GM21576 (cell line): ENCODE results near the gene AIFM3.

Experiments used
- ATAC-seq: cut with Tn5 transposase; IDR thresholded peaks from one replicate; pipeline ENCODE4 v1.9.1; 2021; ENCODE audit warnings: mild to moderate bottlenecking, moderate library complexity; ENCODE audit not compliant: unreplicated experiment

The AIFM3 gene

GRCh38 chr22:21022955-21023614, 56.0 kb downstream of the AIFM3 start:
- no peak for ATAC-seq

GRCh38 chr22:21025266-21025665, 58.2 kb downstream of the AIFM3 start:
- no peak for ATAC-seq

GRCh38 chr22:21025763-21026755, 59.0 kb downstream of the AIFM3 start:
- ATAC-seq, result no peak

DNA sequence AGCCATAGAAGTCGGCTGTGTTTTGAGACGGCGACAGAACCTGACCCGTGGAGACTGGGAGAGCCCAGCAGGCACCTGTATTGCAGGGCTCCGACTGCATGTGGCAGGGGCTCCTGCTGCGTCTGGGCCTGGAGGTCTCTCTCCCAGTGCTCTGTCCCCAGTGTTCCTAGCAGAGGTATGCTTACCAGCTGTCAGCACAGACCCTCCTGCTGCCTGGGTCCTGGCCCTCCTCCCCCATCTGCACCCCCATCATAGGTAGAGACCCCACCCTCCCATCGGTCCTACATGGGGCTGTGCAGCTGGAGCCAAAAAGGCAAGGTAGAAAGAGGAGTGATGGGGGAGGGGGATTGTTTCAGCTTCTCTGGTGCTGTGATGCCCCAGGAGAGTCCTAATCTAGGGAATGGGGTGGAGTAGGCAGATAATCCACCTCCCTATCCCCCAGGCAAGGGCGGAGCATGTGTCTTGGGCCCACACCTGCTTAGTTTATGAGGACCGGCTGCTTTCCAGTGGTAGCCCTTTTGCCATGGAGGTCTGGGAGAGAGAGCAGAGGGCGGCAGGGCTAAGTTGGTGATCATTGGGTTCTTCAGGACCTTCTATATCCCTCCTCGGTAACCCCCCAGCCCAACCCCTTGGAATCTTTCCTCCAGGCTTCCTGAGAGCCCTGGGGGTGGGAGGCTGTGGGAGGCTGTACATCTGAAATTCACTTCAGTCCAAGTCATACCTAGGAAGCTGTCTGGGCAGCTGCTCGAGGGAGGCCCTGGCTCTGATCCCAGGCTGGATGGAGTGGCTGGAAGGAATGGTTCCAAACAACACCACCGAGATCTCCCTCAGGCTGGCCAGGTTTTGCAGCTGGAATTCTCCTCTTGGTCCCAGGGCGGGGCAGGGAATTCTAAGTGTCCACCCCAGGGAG, 60.0 kb downstream of the AIFM3 start:
- ATAC-seq, result no peak

- ATAC-seq, result no peak
Measured at GRCh38 chr22:21028277-21029251, 61.5 kb downstream of the AIFM3 start.

DNA sequence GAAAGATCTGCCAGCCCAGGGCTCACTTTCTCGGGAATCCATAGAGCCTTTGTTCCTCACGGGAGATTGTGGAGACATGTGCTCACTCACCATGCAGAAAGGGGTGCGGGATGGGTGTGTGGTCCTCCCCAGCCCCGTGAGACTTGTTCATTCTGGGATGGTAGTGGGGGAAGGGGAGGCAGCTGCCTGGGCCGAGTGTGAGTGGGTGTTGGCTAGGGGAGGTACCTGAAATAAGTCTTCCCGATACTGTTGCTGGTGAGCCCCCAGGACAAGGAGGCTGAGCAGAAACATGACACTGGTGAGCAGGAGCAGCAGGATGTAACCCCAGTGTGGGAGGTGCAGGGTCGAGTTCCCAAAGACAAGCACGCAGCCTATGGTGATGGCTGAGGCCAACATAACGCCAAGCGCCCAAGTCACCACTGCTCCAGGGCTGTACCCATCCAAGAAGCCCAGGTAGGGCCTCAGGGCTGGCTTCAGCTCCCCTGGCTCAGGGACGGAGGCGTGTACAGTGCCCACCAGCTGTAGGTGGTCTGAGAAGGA, 62.5 kb downstream of the AIFM3 start:
- no peak for ATAC-seq

- ATAC-seq, result no peak
Measured at GRCh38 chr22:21030032-21030431, 63.0 kb downstream of the AIFM3 start.
